ENCODE measurements around the gene TRIP10. TPM values are rescaled to one million over a fixed set of nuclear protein-coding genes. Genes with fewer than 3 reads are reported as not detected.

Gene TRIP10
- polyA plus RNA-seq, 1 donor from 2014 or later: 0.76 TPM

GRCh38 chr19:6729573-6730152 is 9.8 kb upstream of the TRIP10 start (continued):
- TF ChIP-seq CTCF (IDR thresholded peaks at IDR 0.05; ENCODE audit: poor library complexity, severe bottlenecking) (no peak), SMC3 (conservative IDR thresholded peaks at IDR 0.05; ENCODE audit: poor library complexity) (no peak), RAD21 (conservative IDR thresholded peaks at IDR 0.05) (no peak), TAF1 (IDR thresholded peaks at IDR 0.05; ENCODE audit: low read depth) (no peak)

GRCh38 chr19:6730153-6730804 is 9.2 kb upstream of the TRIP10 start:
- Histone ChIP-seq H3K4me2 (ENCODE audit: low read length) (no peak overlapping the region), H3K9me2 (ENCODE audit: insufficient read depth, low read length) (no peaks in the 10 kb centered on the region), H4K20me1 (ENCODE audit: insufficient read depth) (no peaks in the 10 kb centered on the region), H3F3A (ENCODE audit: insufficient read depth, low read length, poor library complexity, severe bottlenecking) (no peaks in the 10 kb centered on the region), H3K9ac (ENCODE audit: low read length) (no peak overlapping the region), H2AFZ (ENCODE audit: low read depth, low read length) (no peak overlapping the region), H3K9me3 (ENCODE audit: low read length) (no peaks in the 10 kb centered on the region), H3K79me2 (replicated peaks; ENCODE audit: insufficient read depth, low read length) (no peaks in the 10 kb centered on the region), H3K27me3 (ENCODE audit: insufficient read depth, low read depth, low read length) (no peaks in the 10 kb centered on the region), H3K27ac (ENCODE audit: low read length) (no peak overlapping the region), H3K4me3 (ENCODE audit: low read length) (no peak overlapping the region), H3K36me3 (ENCODE audit: insufficient read depth, low read length) (no peaks in the 10 kb centered on the region)
- no peak for TF ChIP-seq SMC3 (conservative IDR thresholded peaks at IDR 0.05; ENCODE audit: poor library complexity)
- no peak for TF ChIP-seq REST (IDR thresholded peaks at IDR 0.05; ENCODE audit: borderline replicate concordance)
- TF ChIP-seq EP300 (conservative IDR thresholded peaks at IDR 0.05; ENCODE audit: poor library complexity, severe bottlenecking): no peak
- TF ChIP-seq MXI1 (conservative IDR thresholded peaks at IDR 0.05; ENCODE audit: poor library complexity, severe bottlenecking): no peak
- no peak for TF ChIP-seq TAF1 (IDR thresholded peaks at IDR 0.05; ENCODE audit: low read depth)
- TF ChIP-seq POLR2AphosphoS5 (IDR thresholded peaks at IDR 0.05): no peak
- TF ChIP-seq RAD21 (conservative IDR thresholded peaks at IDR 0.05): no peak
- TF ChIP-seq EZH2 (IDR thresholded peaks at IDR 0.05; ENCODE audit: borderline replicate concordance, insufficient read depth, low read length, poor library complexity, severe bottlenecking): no peak
- no peak for TF ChIP-seq CTCF (IDR thresholded peaks at IDR 0.05; ENCODE audit: poor library complexity, severe bottlenecking)
